ENCODE results near the gene TRIO.

TRIO gene

GRCh38 chr5:14142202-14142826 is 828 bp upstream of the TRIO start:
- Histone ChIP-seq H3K27ac (ENCODE audit: low read depth, low read length) (peak overlapping the region; percentile 95), H3K4me1 (ENCODE audit: insufficient read depth, low read length) (peaks cover 24% of the 10 kb centered on the region), H3K4me3 (ENCODE audit: low read depth in 1 of 2, low read length in 2 of 2) (peak overlapping the region; percentile 49 to 76), H3K27me3 (ENCODE audit: control insufficient read depth in 1 of 2, insufficient read depth in 2 of 2, low read length in 2 of 2) (no peaks in the 10 kb centered on the region), H3K36me3 (ENCODE audit: insufficient read depth, low read length) (no peaks in the 10 kb centered on the region), H3K9ac (ENCODE audit: low read length) (peak overlapping the region; percentile 66), H3K9me3 (ENCODE audit: low read length) (no peaks in the 10 kb centered on the region)

GRCh38 chr5:14143546-14143840 is 351 bp downstream of the TRIO start:
- no peaks in the 10 kb centered on the region for H3K9me3 ChIP-seq (ENCODE audit: low read length)
- H3K4me1 ChIP-seq (ENCODE audit: insufficient read depth, low read length) = peaks cover 35% of the 10 kb centered on the region
- no peak overlapping the region for H3K9ac ChIP-seq (ENCODE audit: low read length)
- no peak overlapping the region for H3K27ac ChIP-seq (ENCODE audit: low read depth, low read length)
- H3K36me3 ChIP-seq (ENCODE audit: insufficient read depth, low read length) = no peaks in the 10 kb centered on the region
- no peaks in the 10 kb centered on the region for H3K27me3 ChIP-seq (ENCODE audit: control insufficient read depth in 1 of 2, insufficient read depth in 2 of 2, low read length in 2 of 2)
- H3K4me3 ChIP-seq (ENCODE audit: low read depth in 1 of 2, low read length in 2 of 2) = peak overlapping the region in 1 of 2 donors; percentile 86

- H3K9ac ChIP-seq (ENCODE audit: low read length) = peak overlapping the region; percentile 91
- H3K4me3 ChIP-seq (ENCODE audit: low read depth in 1 of 2, low read length in 2 of 2) = peak overlapping the region; percentile 86 to 98
- no peaks in the 10 kb centered on the region for H3K27me3 ChIP-seq (ENCODE audit: control insufficient read depth in 1 of 2, insufficient read depth in 2 of 2, low read length in 2 of 2)
- H3K27ac ChIP-seq (ENCODE audit: low read depth, low read length) = peak overlapping the region; percentile 93
- no peaks in the 10 kb centered on the region for H3K9me3 ChIP-seq (ENCODE audit: low read length)
- H3K4me1 ChIP-seq (ENCODE audit: insufficient read depth, low read length) = peaks cover 41% of the 10 kb centered on the region
- H3K36me3 ChIP-seq (ENCODE audit: insufficient read depth, low read length) = no peaks in the 10 kb centered on the region
These were observed 871 bp downstream of the TRIO start for GRCh38 chr5:14143841-14144585.

- Histone ChIP-seq H3K36me3 (ENCODE audit: insufficient read depth, low read length) (no peaks in the 10 kb centered on the region), H3K27ac (ENCODE audit: low read depth, low read length) (peak overlapping the region; percentile 93), H3K4me1 (ENCODE audit: insufficient read depth, low read length) (peaks cover 48% of the 10 kb centered on the region), H3K9me3 (ENCODE audit: low read length) (no peaks in the 10 kb centered on the region), H3K9ac (ENCODE audit: low read length) (peak overlapping the region; percentile 91), H3K4me3 (ENCODE audit: low read depth in 1 of 2, low read length in 2 of 2) (peak overlapping the region; percentile 86 to 98), H3K27me3 (ENCODE audit: control insufficient read depth in 1 of 2, insufficient read depth in 2 of 2, low read length in 2 of 2) (no peaks in the 10 kb centered on the region)
These were observed 1.7 kb downstream of the TRIO start for GRCh38 chr5:14144586-14145434.

- peaks cover 57% of the 10 kb centered on the region for H3K4me1 ChIP-seq (ENCODE audit: insufficient read depth, low read length)
- H3K27ac ChIP-seq (ENCODE audit: low read depth, low read length) = peak overlapping the region; percentile 93
- H3K9ac ChIP-seq (ENCODE audit: low read length) = peak overlapping the region; percentile 14
- peak overlapping the region; percentile 86 to 98 for H3K4me3 ChIP-seq (ENCODE audit: low read depth in 1 of 2, low read length in 2 of 2)
- H3K27me3 ChIP-seq (ENCODE audit: control insufficient read depth in 1 of 2, insufficient read depth in 2 of 2, low read length in 2 of 2) = no peaks in the 10 kb centered on the region
- H3K36me3 ChIP-seq (ENCODE audit: insufficient read depth, low read length) = no peaks in the 10 kb centered on the region
- no peaks in the 10 kb centered on the region for H3K9me3 ChIP-seq (ENCODE audit: low read length)
These were observed 2.5 kb downstream of the TRIO start for GRCh38 chr5:14145435-14146334.

GRCh38 chr5:14146725-14147124 is 3.6 kb downstream of the TRIO start:
- H3K4me1 ChIP-seq (ENCODE audit: insufficient read depth, low read length) = peaks cover 59% of the 10 kb centered on the region
- no peak overlapping the region for H3K4me3 ChIP-seq (ENCODE audit: low read depth in 1 of 2, low read length in 2 of 2)
- H3K9ac ChIP-seq (ENCODE audit: low read length) = no peak overlapping the region
- peak overlapping the region; percentile 93 for H3K27ac ChIP-seq (ENCODE audit: low read depth, low read length)
- H3K36me3 ChIP-seq (ENCODE audit: insufficient read depth, low read length) = no peaks in the 10 kb centered on the region
- H3K27me3 ChIP-seq (ENCODE audit: control insufficient read depth in 1 of 2, insufficient read depth in 2 of 2, low read length in 2 of 2) = no peaks in the 10 kb centered on the region
- no peaks in the 10 kb centered on the region for H3K9me3 ChIP-seq (ENCODE audit: low read length)

GRCh38 chr5:14147210-14147609 is 4.1 kb downstream of the TRIO start:
- Histone ChIP-seq H3K27ac (ENCODE audit: low read depth, low read length) (peak overlapping the region; percentile 93), H3K4me3 (ENCODE audit: low read depth in 1 of 2, low read length in 2 of 2) (no peak overlapping the region), H3K4me1 (ENCODE audit: insufficient read depth, low read length) (peaks cover 59% of the 10 kb centered on the region)

GRCh38 chr5:14148483-14148882 is 5.3 kb downstream of the TRIO start:
- Histone ChIP-seq H3K9me3 (ENCODE audit: low read length) (no peaks in the 10 kb centered on the region), H3K27ac (ENCODE audit: low read depth, low read length) (no peak overlapping the region), H3K4me3 (ENCODE audit: low read depth in 1 of 2, low read length in 2 of 2) (no peak overlapping the region), H3K9ac (ENCODE audit: low read length) (no peak overlapping the region), H3K36me3 (ENCODE audit: insufficient read depth, low read length) (no peaks in the 10 kb centered on the region), H3K4me1 (ENCODE audit: insufficient read depth, low read length) (peaks cover 68% of the 10 kb centered on the region), H3K27me3 (ENCODE audit: control insufficient read depth in 1 of 2, insufficient read depth in 2 of 2, low read length in 2 of 2) (no peaks in the 10 kb centered on the region)

More at GRCh38 chr5:14147210-14147609, 4.1 kb downstream of the TRIO start:
- Histone ChIP-seq H3K9ac (ENCODE audit: low read length) (no peak overlapping the region), H3K27me3 (ENCODE audit: control insufficient read depth in 1 of 2, insufficient read depth in 2 of 2, low read length in 2 of 2) (no peaks in the 10 kb centered on the region), H3K36me3 (ENCODE audit: insufficient read depth, low read length) (no peaks in the 10 kb centered on the region), H3K9me3 (ENCODE audit: low read length) (no peaks in the 10 kb centered on the region)

- Histone ChIP-seq H3K27me3 (ENCODE audit: control insufficient read depth in 1 of 2, insufficient read depth in 2 of 2, low read length in 2 of 2) (no peaks in the 10 kb centered on the region), H3K9ac (ENCODE audit: low read length) (no peak overlapping the region)
These were observed 5.9 kb downstream of the TRIO start for GRCh38 chr5:14148890-14149671.

GRCh38 chr5:14149672-14150274 is 6.6 kb downstream of the TRIO start:
- peaks cover 81% of the 10 kb centered on the region for H3K4me1 ChIP-seq (ENCODE audit: insufficient read depth, low read length)
- H3K4me3 ChIP-seq (ENCODE audit: low read depth in 1 of 2, low read length in 2 of 2) = no peak overlapping the region
- no peaks in the 10 kb centered on the region for H3K27me3 ChIP-seq (ENCODE audit: control insufficient read depth in 1 of 2, insufficient read depth in 2 of 2, low read length in 2 of 2)
- H3K9me3 ChIP-seq (ENCODE audit: low read length) = no peaks in the 10 kb centered on the region
- H3K36me3 ChIP-seq (ENCODE audit: insufficient read depth, low read length) = no peaks in the 10 kb centered on the region
- H3K9ac ChIP-seq (ENCODE audit: low read length) = no peak overlapping the region
- no peak overlapping the region for H3K27ac ChIP-seq (ENCODE audit: low read depth, low read length)

More at GRCh38 chr5:14148890-14149671, 5.9 kb downstream of the TRIO start:
- Histone ChIP-seq H3K4me3 (ENCODE audit: low read depth in 1 of 2, low read length in 2 of 2) (no peak overlapping the region), H3K9me3 (ENCODE audit: low read length) (no peaks in the 10 kb centered on the region), H3K27ac (ENCODE audit: low read depth, low read length) (no peak overlapping the region), H3K36me3 (ENCODE audit: insufficient read depth, low read length) (no peaks in the 10 kb centered on the region), H3K4me1 (ENCODE audit: insufficient read depth, low read length) (peaks cover 74% of the 10 kb centered on the region)

All from muscle layer of colon (tissue), 2 donors.